Common myeloid progenitor, CD34-positive (primary cell): ENCODE data around the gene ZBTB16.

Experiments
- CTCF ChIA-PET: fragments of 350-600 bp; sonication (Branson Sonifier 250); formaldehyde crosslinking; loops from one replicate; lab custom pipeline; 2021; ENCODE audit warnings: antibody characterized with exemption; lab: Charles Lee
- POLR2A ChIA-PET: fragments of 350-600 bp; sonication (Branson Sonifier 250); formaldehyde crosslinking; loops from one replicate; lab custom pipeline; 2021; ENCODE audit warnings: antibody characterized with exemption; lab: Charles Lee
- DNase-seq, 3 donors: peaks; one replicate each; pipeline versions ENCODE4 v3.0.0 to v3.0.0-alpha.2; 2013
- H3K27ac ChIP-seq, 2 experiments: 1 replicate in 1 of 2; 2 replicates in 1 of 2; pipeline ENCODE4 v1.7.0; 2013; ENCODE audit warnings: inconsistent platforms in 2 of 2, low read length in 2 of 2, mild to moderate bottlenecking in 2 of 2, low read depth in 1 of 2, moderate library complexity in 1 of 2; ENCODE audit not compliant: severe bottlenecking in 2 of 2, insufficient read depth in 1 of 2, poor library complexity in 1 of 2
- H3K27me3 ChIP-seq, 5 experiments: replicated peaks in 2 of 5; 1 replicate in 3 of 5; 2 replicates in 2 of 5; pipeline versions ENCODE4 v1.6.1 to v1.7.0; 2013; ENCODE audit warnings: low read length in 4 of 5, mild to moderate bottlenecking in 2 of 5, moderate library complexity in 2 of 5, inconsistent platforms in 1 of 5; ENCODE audit not compliant: insufficient read depth in 5 of 5, control insufficient read depth in 4 of 5
- H3K36me3 ChIP-seq, 4 experiments: 1 replicate in 2 of 4; 2 replicates in 2 of 4; pipeline versions ENCODE4 v1.6.1 to v1.7.0; 2013; ENCODE audit warnings: low read length in 3 of 4, control low read depth in 1 of 4, mild to moderate bottlenecking in 1 of 4; ENCODE audit not compliant: control insufficient read depth in 4 of 4, insufficient read depth in 4 of 4
- H3K4me1 ChIP-seq, 4 experiments: 1 replicate in 3 of 4; 2 replicates in 1 of 4; pipeline versions ENCODE4 v1.6.1 to v1.7.1; 2013; ENCODE audit warnings: low read length in 3 of 4, mild to moderate bottlenecking in 3 of 4, control low read depth in 1 of 4, inconsistent platforms in 1 of 4, moderate library complexity in 1 of 4; ENCODE audit not compliant: control insufficient read depth in 4 of 4, insufficient read depth in 4 of 4; ENCODE audit errors: control extremely low read depth in 1 of 4
- H3K4me3 ChIP-seq, 7 experiments: 1 replicate in 4 of 7; 2 replicates in 3 of 7; pipeline versions ENCODE4 v1.5.1 to v1.7.0; 2013; ENCODE audit warnings: mild to moderate bottlenecking in 7 of 7, low read length in 6 of 7, moderate library complexity in 6 of 7, inconsistent platforms in 2 of 7, low read depth in 2 of 7, control low read depth in 1 of 7; ENCODE audit not compliant: insufficient read depth in 4 of 7, control insufficient read depth in 1 of 7; ENCODE audit errors: extremely low read depth in 1 of 7
- H3K9me3 ChIP-seq, 5 experiments: 1 replicate in 4 of 5; 2 replicates in 1 of 5; pipeline versions ENCODE4 v1.6.1 to v1.7.1; 2013; ENCODE audit warnings: low read length in 4 of 5, mild to moderate bottlenecking in 2 of 5, inconsistent platforms in 1 of 5, low read depth in 1 of 5, moderate library complexity in 1 of 5; ENCODE audit not compliant: control insufficient read depth in 4 of 5, insufficient read depth in 2 of 5; ENCODE audit errors: control extremely low read depth in 1 of 5
- WGBS: methylation state at CpG from one replicate; pipeline ENCODE4 v1.1.5; 2013; ENCODE audit not compliant: insufficient coverage; 5-methylcytosine and 5-hydroxymethylcytosine counted together

ZBTB16 gene

DNA sequence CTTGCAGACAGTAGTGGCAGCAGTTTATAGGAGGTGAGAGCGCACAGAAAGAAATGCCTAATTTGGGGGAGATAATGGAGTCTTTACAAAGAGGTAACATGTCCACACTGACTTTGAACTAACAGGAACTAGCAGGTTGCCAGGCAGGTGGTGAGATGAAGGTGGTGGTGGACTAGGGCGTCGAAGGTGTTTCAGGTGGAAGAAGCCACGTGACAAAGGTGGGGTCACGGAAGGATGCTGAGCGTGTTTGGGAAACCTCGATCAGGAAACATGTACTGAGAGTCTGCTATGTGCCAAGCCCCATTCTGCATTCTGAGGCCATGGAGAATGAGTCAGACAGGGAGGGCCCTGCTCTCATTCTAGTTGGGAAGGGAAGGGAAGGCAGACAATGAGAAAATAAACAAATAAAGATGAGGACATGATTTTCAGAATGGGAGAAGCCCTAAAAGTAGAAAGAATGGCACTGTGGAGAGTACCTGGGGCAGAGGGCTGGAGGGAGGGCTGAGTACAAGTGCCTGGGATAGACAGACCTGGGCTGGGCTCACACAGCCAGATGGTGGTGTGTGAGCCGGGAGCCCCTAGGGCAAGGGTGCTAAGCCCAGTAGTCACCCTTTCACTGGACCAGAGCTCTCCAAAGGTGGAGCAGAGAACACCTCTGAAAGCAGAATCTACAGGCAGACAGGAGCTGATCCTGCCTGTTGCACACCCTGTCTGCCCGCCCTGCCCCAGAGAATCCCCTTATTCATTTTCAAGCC is 220.5 kb downstream of the ZBTB16 start:
- H3K36me3 ChIP-seq: no peaks in the 10 kb centered on the region
- H3K27me3 ChIP-seq: peaks cover 0 to 32% (median 16%) of the 10 kb centered on the region in 5 experiments
- no peak overlapping the region for H3K27ac ChIP-seq
- DNase-seq: no peak
- CTCF ChIA-PET: interaction anchor here (0.9 to 2.9 kb wide), 7 partner anchors 10 to 483 kb away, joined by 3 to 12 read pairs (median 6); no protein-coding TSS in a partner anchor
- H3K4me1 ChIP-seq: peaks cover 0 to 2% (median 0%) of the 10 kb centered on the region in 4 experiments
- 91% methylated on average over 8 of the region's 9 CpGs for WGBS
- H3K4me3 ChIP-seq: no peak overlapping the region
- POLR2A ChIA-PET: interaction anchor here (0.6 kb wide), 1 partner anchor 14 kb away, joined by 3 read pairs; no protein-coding TSS in a partner anchor
- H3K9me3 ChIP-seq: no peaks in the 10 kb centered on the region

DNA sequence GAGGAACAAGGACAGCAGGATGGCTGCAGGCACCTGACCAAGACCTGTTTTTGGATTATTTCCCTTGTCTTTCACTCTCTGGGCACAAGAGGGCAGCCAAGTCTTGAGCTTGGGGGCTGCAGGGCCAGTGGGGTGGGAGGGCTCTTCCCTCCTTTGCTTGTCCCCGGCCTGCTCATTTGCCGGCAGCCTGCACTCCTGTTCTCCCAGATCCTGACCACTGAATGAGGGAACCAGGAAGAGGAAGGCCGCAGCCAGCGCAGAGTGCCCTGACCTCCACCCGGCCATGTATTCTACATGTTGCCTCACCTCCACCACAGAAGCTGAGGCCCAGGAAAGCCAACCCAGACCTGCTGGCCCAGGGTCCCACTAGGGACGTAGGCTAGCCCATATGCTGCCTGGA is 221.2 kb downstream of the ZBTB16 start:
- Histone ChIP-seq H3K4me3 (no peak overlapping the region), H3K27ac (no peak overlapping the region), H3K9me3 (no peaks in the 10 kb centered on the region), H3K27me3 (peaks cover 0 to 24% (median 12%) of the 10 kb centered on the region in 5 experiments), H3K4me1 (peaks cover 0 to 2% (median 0%) of the 10 kb centered on the region in 4 experiments), H3K36me3 (no peaks in the 10 kb centered on the region)
- WGBS: 50% methylated on average over 2 of the region's 6 CpGs
- ChIA-PET POLR2A (no interaction called here), CTCF (interaction anchor here (0.7 to 2.9 kb wide), 9 partner anchors 10 to 480 kb away, joined by 3 to 12 read pairs (median 4); no protein-coding TSS in a partner anchor)
- peak; percentile 44 to 66 (median 62) for DNase-seq

DNA sequence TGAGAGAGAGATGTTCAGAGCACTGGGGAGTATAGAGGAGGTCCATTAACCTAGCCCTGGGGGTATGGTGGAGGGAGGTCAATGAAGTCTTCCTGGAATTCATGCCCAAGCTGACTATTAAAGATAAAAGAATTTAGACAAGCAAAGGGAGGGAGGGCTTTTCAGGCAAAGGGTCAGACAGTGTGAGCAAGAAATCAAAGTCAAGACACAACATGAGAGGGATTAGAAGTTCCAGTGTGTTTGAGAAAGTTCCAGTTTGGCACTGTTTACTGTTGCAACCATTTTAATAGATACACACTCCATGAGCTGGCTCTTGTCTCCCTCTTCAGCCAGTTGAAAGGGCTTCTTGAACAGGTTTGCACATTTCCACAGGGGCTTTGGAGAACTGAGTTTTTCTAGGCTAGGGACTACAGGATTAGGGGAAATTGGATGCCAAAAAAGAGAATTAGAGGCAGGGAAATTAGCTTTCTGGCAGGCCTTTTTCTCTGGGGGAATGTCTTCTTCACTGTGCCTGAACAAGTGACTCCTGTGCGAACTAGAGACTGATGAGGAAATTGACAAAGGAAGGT is 222.0 kb downstream of the ZBTB16 start:
- POLR2A ChIA-PET: no interaction called here
- Histone ChIP-seq H3K36me3 (no peaks in the 10 kb centered on the region), H3K4me1 (peaks cover 0 to 2% (median 0%) of the 10 kb centered on the region in 4 experiments), H3K4me3 (no peak overlapping the region), H3K27me3 (peaks cover 0 to 19% (median 12%) of the 10 kb centered on the region in 5 experiments), H3K9me3 (no peaks in the 10 kb centered on the region), H3K27ac (no peak overlapping the region)
- no CpG with 5 or more reads among the region's 1 CpG for WGBS
- CTCF ChIA-PET: interaction anchor here (0.7 to 2.9 kb wide), 9 partner anchors 9 to 479 kb away, joined by 3 to 12 read pairs (median 4); no protein-coding TSS in a partner anchor
- DNase-seq: no peak

DNA sequence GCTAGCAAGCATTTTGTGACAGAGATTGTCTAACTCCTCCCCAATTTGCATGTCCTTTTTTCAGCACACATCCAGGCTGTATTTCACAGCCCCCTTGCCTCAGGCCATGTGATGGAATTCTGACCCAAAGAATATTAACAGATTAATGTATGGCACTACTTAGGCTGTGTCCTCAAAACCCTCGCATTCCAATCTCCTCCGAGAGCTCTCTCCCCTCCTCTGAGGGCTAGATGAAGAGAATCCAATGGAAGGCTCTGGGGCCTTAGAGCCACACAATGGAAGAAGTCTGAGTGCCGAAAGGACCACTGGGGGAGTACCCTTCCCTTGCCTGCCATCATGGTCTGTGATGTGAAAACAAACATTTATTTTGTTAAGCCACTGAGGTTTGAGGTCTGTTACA is 223.0 kb downstream of the ZBTB16 start:
- no peak for DNase-seq
- H3K4me1 ChIP-seq: peaks cover 0 to 2% (median 0%) of the 10 kb centered on the region in 4 experiments
- ChIA-PET POLR2A (no interaction called here), CTCF (interaction anchor here (2.9 kb wide), 1 partner anchor 21 kb away, joined by 7 read pairs; no protein-coding TSS in a partner anchor)
- no peak overlapping the region for H3K27ac ChIP-seq
- WGBS: 95% methylated on average over 3 of the region's 3 CpGs
- peaks cover 0 to 19% (median 9%) of the 10 kb centered on the region in 5 experiments for H3K27me3 ChIP-seq
- H3K4me3 ChIP-seq: no peak overlapping the region
- no peaks in the 10 kb centered on the region for H3K36me3 ChIP-seq
- no peaks in the 10 kb centered on the region for H3K9me3 ChIP-seq

DNA sequence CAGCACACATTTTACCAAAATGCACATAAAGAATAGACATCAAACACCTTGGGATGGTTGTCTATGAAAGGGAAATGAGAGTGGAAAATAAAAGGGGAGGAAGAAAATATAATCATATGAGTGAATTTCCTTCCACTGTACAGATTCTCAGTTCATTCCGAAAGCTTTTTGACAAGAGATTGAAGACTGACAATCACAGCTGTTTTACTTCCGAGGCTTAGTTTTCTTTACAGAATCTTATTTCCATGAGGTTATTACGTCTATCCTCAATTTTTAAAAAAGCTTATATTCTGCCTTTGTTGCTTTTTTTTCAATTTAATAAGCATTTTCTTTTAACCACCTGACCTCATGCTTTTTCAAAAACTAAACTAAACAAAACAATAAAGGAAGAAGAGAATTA is 223.9 kb downstream of the ZBTB16 start:
- Histone ChIP-seq H3K27ac (no peak overlapping the region), H3K4me3 (no peak overlapping the region), H3K4me1 (peaks cover 0 to 2% (median 0%) of the 10 kb centered on the region in 4 experiments), H3K9me3 (no peaks in the 10 kb centered on the region), H3K36me3 (no peaks in the 10 kb centered on the region), H3K27me3 (peaks cover 0 to 15% (median 5%) of the 10 kb centered on the region in 5 experiments)
- ChIA-PET POLR2A (no interaction called here), CTCF (no interaction called here)
- DNase-seq: no peak
- no CpG with 5 or more reads among the region's 3 CpGs for WGBS

DNA sequence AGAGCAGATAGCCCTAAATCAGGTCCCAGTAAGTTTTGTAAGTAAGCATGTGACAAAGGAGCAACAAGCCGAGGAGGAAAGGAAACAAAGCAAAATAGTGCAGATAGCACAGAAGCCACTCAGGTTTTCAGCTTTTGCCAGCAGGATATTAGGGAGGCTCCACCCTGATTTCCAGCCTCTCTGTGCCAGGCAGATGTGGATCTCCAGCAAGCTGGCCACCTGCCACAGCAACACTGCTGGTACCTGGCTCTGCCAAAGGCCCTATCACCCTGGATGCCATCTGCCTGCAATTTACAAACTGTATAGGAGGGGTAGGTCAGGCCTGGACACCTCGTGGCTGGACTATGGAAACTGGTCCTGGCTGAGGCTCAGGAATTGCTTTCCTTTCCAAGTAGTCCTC is 224.5 kb downstream of the ZBTB16 start:
- WGBS: 83% methylated on average over 1 of the region's 2 CpGs
- DNase-seq: no peak
- Histone ChIP-seq H3K9me3 (no peaks in the 10 kb centered on the region), H3K4me1 (peaks cover 0 to 2% (median 0%) of the 10 kb centered on the region in 4 experiments), H3K27me3 (peaks cover 0 to 9% (median 0%) of the 10 kb centered on the region in 5 experiments), H3K36me3 (no peaks in the 10 kb centered on the region), H3K4me3 (no peak overlapping the region), H3K27ac (no peak overlapping the region)
- POLR2A ChIA-PET: no interaction called here
- CTCF ChIA-PET: no interaction called here
